ENCODE results near the gene TGFBR2. TPM values are rescaled to one million over a fixed set of nuclear protein-coding genes. Genes with fewer than 3 reads are reported as not detected.

The TGFBR2 gene
- total and polyA plus RNA-seq, 2 experiments from 2014 or later: 135 to 188 TPM

DNA sequence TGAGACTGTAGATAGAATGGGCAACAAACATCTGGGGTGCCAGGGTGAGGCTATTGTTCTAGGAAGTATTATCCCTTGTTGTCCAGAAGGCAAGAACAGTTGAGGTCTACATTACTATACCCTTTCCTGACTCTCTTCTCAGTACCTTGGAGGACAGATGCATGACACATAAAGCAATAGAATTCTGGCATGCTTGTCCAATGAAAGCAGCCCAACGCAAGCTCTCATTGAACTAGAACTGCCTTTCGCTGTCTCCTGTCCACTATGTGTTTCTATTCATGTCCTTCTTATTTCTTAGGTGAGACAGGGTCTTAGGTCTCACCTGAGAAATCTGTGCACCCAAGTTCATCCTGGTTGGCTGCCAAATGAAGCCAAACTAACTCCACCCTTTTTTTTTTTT is 68.6 kb downstream of the TGFBR2 start:
- in situ Hi-C loops (cut with MboI): loop anchor here (10.0 kb wide), 1 partner anchor 470 kb away; no protein-coding TSS in a partner anchor
- Histone ChIP-seq H3K4me2 (ENCODE audit: unreplicated experiment) (no peak overlapping the region), H3K79me2 (ENCODE audit: insufficient read depth) (peaks cover 93% of the 10 kb centered on the region), H4K20me1 (ENCODE audit: insufficient read depth) (no peaks in the 10 kb centered on the region), H3K36me3 (ENCODE audit: low read depth) (peaks cover 90% of the 10 kb centered on the region), H3K9me2 (ENCODE audit: insufficient read depth) (no peaks in the 10 kb centered on the region), H3K4me3 (no peak overlapping the region), H3F3A (ENCODE audit: insufficient read depth) (peaks cover 28% of the 10 kb centered on the region; the same call in 1 of the 2 replicates), H3K9me3 (ENCODE audit: low read depth) (no peaks in the 10 kb centered on the region), H3K27ac (no peak overlapping the region), H3K9ac (no peak overlapping the region), H3K4me1 (ENCODE audit: insufficient read depth) (no peaks in the 10 kb centered on the region), H3K27me3 (replicated peaks; ENCODE audit: insufficient read depth) (no peaks in the 10 kb centered on the region), H2AFZ (no peak overlapping the region)
- DNase-seq: no peak
- TF ChIP-seq EZH2 (IDR thresholded peaks at IDR 0.05; ENCODE audit: insufficient read depth, poor library complexity, severe bottlenecking) (no peak), EZH2phosphoT487 (IDR thresholded peaks at IDR 0.05; ENCODE audit: insufficient read depth, low read depth) (no peak)
- 98 to 100% methylated on average over 2 of the region's 2 CpGs for WGBS, 2 experiments (ENCODE audit: low coverage in 1 of 2, low lambda C conversion rate in 2 of 2, missing lambda C conversion rate in 2 of 2)

DNA sequence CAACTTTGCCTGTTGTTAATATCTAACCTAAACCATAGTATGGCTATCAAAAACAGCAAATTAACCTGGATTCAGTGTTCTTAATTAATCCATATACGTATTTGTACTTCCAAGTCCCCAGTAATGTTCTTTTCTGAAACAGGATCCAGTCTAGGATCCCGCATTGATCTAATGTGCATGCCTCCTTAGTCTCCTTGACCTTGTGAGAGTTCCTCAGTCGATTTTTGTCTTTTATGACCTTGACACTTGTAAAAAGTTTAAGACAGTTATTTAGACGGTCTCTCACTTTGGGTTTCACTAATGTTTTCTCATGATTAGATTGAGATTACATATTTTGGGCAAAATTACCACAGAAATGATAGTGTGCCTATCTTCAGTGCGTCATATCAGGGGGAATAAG is 69.4 kb downstream of the TGFBR2 start:
- peaks cover 88% of the 10 kb centered on the region for H3K79me2 ChIP-seq (ENCODE audit: insufficient read depth)
- TF ChIP-seq EZH2 (IDR thresholded peaks at IDR 0.05; ENCODE audit: insufficient read depth, poor library complexity, severe bottlenecking) (no peak), EZH2phosphoT487 (IDR thresholded peaks at IDR 0.05; ENCODE audit: insufficient read depth, low read depth) (no peak)

DNA sequence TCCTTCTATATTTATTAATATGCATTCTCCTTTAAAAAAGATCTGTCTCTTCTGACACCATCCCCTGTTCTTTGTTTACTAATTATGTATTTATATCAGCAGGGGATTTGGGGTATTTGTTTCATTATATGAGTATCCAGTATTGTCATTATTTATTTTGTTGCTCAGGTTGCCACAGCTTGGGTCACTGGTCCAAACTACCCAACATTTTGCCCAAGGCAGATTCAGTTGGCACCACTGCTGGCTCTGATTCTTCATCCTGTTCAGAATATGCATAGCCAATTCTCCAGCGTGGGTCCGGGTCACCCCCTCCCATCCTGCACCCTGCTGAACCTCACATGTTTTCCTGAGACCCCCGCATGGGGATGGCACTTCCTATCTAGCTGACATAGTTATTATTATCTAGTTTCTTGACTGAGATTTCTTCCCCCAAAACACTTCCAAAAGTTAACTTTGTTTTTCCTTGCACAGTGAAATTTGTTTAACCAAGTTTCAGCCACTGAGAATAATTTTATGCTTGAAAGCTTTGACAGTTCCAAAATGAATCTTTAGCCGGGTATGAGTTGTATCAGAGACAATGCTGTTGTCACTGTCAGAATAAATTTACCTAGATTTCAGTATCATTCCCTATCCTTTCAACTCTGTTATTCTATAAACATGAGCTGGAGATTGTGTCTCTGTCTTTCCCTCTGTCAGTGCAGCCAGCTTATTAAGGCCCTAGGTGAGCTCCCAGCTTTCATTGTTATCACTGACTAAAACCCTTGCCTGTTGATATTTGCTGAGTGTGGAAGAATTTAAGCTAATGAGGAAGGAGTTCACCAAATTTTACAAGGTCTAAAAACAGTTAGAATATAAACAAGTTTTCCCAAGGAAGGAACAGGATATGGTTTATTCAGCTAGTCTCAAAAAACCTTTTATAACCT is 70.3 kb downstream of the TGFBR2 start:
- Histone ChIP-seq H3K4me3 (no peak overlapping the region), H3K9ac (no peak overlapping the region), H3K9me2 (ENCODE audit: insufficient read depth) (no peaks in the 10 kb centered on the region), H3K9me3 (ENCODE audit: low read depth) (no peaks in the 10 kb centered on the region), H3K4me1 (ENCODE audit: insufficient read depth) (peaks cover 12% of the 10 kb centered on the region), H3K27me3 (replicated peaks; ENCODE audit: insufficient read depth) (no peaks in the 10 kb centered on the region), H4K20me1 (ENCODE audit: insufficient read depth) (no peaks in the 10 kb centered on the region), H3K4me2 (ENCODE audit: unreplicated experiment) (no peak overlapping the region), H3F3A (ENCODE audit: insufficient read depth) (peaks cover 39% of the 10 kb centered on the region; the same call in 1 of the 2 replicates), H2AFZ (no peak overlapping the region), H3K79me2 (ENCODE audit: insufficient read depth) (peaks cover 82% of the 10 kb centered on the region), H3K36me3 (ENCODE audit: low read depth) (peaks cover 78% of the 10 kb centered on the region), H3K27ac (no peak overlapping the region)
- in situ Hi-C loops (cut with MboI): loop anchor here (10.0 kb wide), 1 partner anchor 472 kb away; no protein-coding TSS in a partner anchor
- 81 to 87% methylated on average over 4 of the region's 4 CpGs for WGBS, 2 experiments (ENCODE audit: low coverage in 1 of 2, low lambda C conversion rate in 2 of 2, missing lambda C conversion rate in 2 of 2)
- TF ChIP-seq EZH2phosphoT487 (IDR thresholded peaks at IDR 0.05; ENCODE audit: insufficient read depth, low read depth): no peak
- TF ChIP-seq EZH2 (IDR thresholded peaks at IDR 0.05; ENCODE audit: insufficient read depth, poor library complexity, severe bottlenecking): no peak
- no peak for DNase-seq

More for the DNA sequence above, 69.4 kb downstream of the TGFBR2 start:
- WGBS, 2 experiments (ENCODE audit: low coverage in 1 of 2, low lambda C conversion rate in 2 of 2, missing lambda C conversion rate in 2 of 2): 90% methylated on average over 5 of the region's 5 CpGs
- DNase-seq: no peak
- Histone ChIP-seq H3F3A (ENCODE audit: insufficient read depth) (peaks cover 30% of the 10 kb centered on the region; the same call in 1 of the 2 replicates), H3K4me1 (ENCODE audit: insufficient read depth) (peaks cover 3% of the 10 kb centered on the region), H3K27me3 (replicated peaks; ENCODE audit: insufficient read depth) (no peaks in the 10 kb centered on the region), H3K4me2 (ENCODE audit: unreplicated experiment) (no peak overlapping the region), H3K4me3 (no peak overlapping the region), H3K9ac (no peak overlapping the region), H3K9me2 (ENCODE audit: insufficient read depth) (no peaks in the 10 kb centered on the region), H3K9me3 (ENCODE audit: low read depth) (no peaks in the 10 kb centered on the region), H2AFZ (no peak overlapping the region), H3K36me3 (ENCODE audit: low read depth) (peaks cover 82% of the 10 kb centered on the region), H4K20me1 (ENCODE audit: insufficient read depth) (no peaks in the 10 kb centered on the region), H3K27ac (no peak overlapping the region)
- in situ Hi-C loops (cut with MboI): loop anchor here (10.0 kb wide), 1 partner anchor 471 kb away; no protein-coding TSS in a partner anchor

DNA sequence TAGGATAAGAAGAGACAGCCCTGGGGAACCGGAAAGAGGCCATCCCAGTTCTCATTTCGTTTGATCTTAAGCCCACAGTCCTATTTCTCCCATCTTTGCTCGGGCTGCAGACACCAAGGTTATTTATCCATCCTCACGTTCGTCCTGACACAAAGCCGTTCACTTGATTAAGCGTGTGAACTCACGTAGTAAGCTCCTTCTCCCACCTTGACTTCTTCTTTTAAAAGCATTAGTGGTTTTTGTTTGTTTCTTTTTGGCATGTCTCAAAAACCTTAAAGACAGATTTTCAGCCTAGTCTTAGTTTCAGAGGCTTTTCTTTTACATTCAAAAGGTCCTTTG is 70.9 kb downstream of the TGFBR2 start:
- H2AFZ ChIP-seq: no peak overlapping the region
- H3K9me3 ChIP-seq (ENCODE audit: low read depth): no peaks in the 10 kb centered on the region
- H3K79me2 ChIP-seq (ENCODE audit: insufficient read depth): peaks cover 85% of the 10 kb centered on the region
- no peak overlapping the region for H3K4me2 ChIP-seq (ENCODE audit: unreplicated experiment)
- TF ChIP-seq EZH2phosphoT487 (IDR thresholded peaks at IDR 0.05; ENCODE audit: insufficient read depth, low read depth): no peak
- no peak for TF ChIP-seq EZH2 (IDR thresholded peaks at IDR 0.05; ENCODE audit: insufficient read depth, poor library complexity, severe bottlenecking)
- H3K27me3 ChIP-seq (replicated peaks; ENCODE audit: insufficient read depth): no peaks in the 10 kb centered on the region
- no peak overlapping the region for H3K27ac ChIP-seq
- in situ Hi-C loops (cut with MboI): loop anchor here (10.0 kb wide), 1 partner anchor 473 kb away; no protein-coding TSS in a partner anchor
- peaks cover 74% of the 10 kb centered on the region for H3K36me3 ChIP-seq (ENCODE audit: low read depth)
- no peaks in the 10 kb centered on the region for H4K20me1 ChIP-seq (ENCODE audit: insufficient read depth)
- DNase-seq: no peak
- H3F3A ChIP-seq (ENCODE audit: insufficient read depth): peaks cover 46% of the 10 kb centered on the region; the same call in 1 of the 2 replicates
- 98% methylated on average over 8 of the region's 8 CpGs for WGBS, 2 experiments (ENCODE audit: low coverage in 1 of 2, low lambda C conversion rate in 2 of 2, missing lambda C conversion rate in 2 of 2)
- H3K9ac ChIP-seq: no peak overlapping the region
- H3K9me2 ChIP-seq (ENCODE audit: insufficient read depth): no peaks in the 10 kb centered on the region
- no peak overlapping the region for H3K4me3 ChIP-seq
- H3K4me1 ChIP-seq (ENCODE audit: insufficient read depth): peaks cover 18% of the 10 kb centered on the region
